MV-4-11 (cell line): ENCODE results near the gene SRPRA.
"Not testable (repeated sequence)": the region's sequence is repeated elsewhere in the genome, so short reads cannot be mapped to it uniquely, and the experiment has no call there.

ENCODE experiments used
- DNase-seq: peaks from one replicate; lab custom pipeline; 2025; lab: John Stamatoyannopoulos, UW

Gene SRPRA, protein sequence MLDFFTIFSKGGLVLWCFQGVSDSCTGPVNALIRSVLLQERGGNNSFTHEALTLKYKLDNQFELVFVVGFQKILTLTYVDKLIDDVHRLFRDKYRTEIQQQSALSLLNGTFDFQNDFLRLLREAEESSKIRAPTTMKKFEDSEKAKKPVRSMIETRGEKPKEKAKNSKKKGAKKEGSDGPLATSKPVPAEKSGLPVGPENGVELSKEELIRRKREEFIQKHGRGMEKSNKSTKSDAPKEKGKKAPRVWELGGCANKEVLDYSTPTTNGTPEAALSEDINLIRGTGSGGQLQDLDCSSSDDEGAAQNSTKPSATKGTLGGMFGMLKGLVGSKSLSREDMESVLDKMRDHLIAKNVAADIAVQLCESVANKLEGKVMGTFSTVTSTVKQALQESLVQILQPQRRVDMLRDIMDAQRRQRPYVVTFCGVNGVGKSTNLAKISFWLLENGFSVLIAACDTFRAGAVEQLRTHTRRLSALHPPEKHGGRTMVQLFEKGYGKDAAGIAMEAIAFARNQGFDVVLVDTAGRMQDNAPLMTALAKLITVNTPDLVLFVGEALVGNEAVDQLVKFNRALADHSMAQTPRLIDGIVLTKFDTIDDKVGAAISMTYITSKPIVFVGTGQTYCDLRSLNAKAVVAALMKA

DNA sequence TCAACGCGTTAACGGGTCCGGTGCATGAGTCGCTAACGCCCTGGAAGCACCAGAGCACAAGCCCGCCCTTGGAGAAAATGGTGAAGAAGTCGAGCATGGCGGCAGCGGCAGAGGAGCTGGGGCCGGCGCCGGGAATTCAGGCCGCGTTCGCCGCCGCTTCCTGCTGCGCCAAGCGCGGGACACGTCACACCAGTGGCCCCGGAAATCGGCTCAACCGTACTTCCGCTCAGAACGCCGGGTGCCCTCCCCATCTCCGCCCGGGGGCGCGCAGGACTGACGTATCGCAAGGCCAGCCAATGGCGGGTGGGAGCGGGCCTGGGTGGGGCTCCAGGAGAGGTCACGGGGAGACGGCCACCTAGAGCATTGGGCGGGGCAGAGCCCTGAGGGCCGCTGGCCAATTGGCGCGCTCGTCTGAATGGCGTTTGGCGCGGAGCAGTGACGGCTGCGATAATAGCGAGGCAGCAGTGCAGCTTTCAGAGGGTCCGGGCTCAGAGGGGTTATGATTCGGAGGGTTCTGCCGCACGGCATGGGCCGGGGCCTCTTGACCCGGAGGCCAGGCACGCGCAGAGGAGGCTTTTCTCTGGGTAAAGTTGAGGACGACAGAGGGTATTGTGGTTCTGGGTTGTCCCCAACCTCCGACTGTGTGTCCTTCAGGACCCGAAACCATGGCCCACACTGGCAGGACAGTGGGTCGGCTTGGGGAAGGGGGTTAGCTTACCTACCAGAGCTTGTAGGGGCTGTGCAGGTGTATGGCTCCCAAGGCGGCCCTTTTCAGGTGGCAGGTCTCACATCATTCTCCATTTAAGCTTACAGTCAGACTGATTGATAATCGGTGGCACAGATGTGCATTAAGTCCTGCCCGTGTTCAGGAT, at the start of gene SRPRA, which contains the start of gene FOXRED1:
TSS of gene SRPRA (minus strand) at position 188 of the 872 bp plus-strand sequence. CDS start at position 97, 91 bp downstream.
TSS of gene FOXRED1 (plus strand) at position 447 of the 872 bp plus-strand sequence. CDS start at position 500, 53 bp downstream.
- DNase-seq = peak; percentile 97

DNA sequence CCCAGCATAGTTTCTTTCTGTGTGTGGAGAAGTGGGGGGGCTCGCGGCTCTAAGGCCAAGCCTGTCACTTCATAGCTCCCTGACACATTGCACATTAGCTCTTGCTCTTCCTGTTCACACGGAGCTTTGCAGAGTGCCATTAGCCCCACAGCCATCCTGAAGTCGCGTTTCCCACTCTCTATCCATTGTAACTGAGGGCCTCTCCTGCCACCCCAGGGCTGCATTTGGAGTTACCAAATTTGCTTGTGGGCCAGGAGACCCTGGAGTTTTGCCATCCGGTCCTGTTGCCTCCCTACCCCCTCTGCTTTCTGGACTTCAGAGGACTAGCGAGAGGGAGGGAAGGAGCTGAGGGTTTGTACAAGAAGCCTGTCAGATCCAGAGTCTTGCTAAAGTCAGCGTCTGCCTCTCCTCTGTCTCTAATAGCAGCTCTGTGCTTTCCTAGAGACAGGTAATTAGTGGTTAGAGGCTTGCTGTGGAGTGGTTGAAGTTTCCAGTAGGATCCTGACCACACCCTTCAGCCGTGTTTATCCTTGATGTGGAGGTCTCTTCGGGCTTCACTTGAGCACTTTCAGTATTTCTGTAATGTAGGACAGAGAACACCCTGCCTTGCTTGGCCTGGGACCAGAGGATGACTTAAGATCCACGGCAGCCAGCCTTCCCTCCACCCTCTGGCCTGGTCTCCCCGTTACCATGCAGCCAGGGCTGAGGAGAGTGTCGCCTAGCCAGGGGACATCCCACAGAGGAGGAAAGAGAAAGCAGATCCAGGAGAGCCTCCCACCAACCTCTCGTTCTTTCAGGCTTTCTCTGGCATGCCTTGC, 49.3 kb upstream of the SRPRA start:
- DNase-seq = peak; percentile 82

DNA sequence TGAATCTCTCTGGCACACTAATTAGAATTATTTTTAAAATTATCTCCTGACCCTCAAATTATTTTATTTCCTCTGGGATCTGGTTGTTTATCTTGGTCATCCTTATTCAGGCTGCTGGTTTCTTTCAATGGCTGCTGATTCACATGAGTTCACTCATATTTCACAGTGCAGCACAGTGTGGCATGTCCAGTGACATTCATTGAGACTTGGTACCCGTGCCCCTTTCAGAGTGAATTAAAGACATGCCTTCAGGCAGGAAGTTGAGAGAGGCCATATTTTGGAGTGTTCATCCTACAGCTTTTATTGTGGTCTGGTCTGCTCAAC, 48.7 kb upstream of the SRPRA start:
- no peak for DNase-seq

DNA sequence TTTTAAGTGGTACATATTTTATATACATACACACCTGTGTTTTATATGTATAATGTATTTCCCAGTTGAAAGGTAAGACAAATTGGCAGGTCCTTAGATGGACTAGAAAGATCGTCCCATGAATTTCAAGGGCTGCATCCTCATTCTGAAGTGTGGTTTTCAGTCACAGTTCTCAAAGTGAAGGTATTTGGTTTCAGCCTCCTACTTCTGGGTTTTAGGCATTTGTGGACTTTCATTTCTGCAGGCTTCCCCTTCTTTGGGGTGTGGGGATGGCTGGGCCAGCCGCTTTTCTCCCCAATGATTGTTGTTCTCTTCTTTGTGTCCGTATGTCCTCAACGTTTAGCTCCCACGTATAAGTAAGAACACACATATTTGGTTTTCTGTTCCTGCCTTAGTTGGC, 45.1 kb upstream of the SRPRA start:
- DNase-seq = peak; percentile 84

DNA sequence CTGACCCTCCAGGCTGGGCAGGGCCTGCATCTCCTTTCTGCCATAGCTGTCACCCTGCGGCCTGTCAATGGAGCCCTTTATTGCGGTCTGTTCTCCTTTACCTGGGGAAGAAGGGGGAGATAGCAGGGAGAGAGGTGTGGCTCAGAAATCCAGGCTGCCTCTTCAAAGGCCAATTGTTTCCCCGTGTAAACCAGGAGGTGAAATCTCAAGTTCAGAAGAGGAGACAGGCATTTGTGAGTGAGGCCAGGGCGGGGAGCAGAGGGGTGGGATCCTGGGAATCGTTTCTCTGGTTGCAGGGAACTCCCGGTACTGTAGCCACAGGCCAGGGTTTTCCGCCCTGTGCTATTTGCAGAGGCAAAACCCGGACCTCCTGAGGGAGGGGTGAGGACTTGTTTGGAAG, 44.3 kb upstream of the SRPRA start:
- DNase-seq = no peak

DNA sequence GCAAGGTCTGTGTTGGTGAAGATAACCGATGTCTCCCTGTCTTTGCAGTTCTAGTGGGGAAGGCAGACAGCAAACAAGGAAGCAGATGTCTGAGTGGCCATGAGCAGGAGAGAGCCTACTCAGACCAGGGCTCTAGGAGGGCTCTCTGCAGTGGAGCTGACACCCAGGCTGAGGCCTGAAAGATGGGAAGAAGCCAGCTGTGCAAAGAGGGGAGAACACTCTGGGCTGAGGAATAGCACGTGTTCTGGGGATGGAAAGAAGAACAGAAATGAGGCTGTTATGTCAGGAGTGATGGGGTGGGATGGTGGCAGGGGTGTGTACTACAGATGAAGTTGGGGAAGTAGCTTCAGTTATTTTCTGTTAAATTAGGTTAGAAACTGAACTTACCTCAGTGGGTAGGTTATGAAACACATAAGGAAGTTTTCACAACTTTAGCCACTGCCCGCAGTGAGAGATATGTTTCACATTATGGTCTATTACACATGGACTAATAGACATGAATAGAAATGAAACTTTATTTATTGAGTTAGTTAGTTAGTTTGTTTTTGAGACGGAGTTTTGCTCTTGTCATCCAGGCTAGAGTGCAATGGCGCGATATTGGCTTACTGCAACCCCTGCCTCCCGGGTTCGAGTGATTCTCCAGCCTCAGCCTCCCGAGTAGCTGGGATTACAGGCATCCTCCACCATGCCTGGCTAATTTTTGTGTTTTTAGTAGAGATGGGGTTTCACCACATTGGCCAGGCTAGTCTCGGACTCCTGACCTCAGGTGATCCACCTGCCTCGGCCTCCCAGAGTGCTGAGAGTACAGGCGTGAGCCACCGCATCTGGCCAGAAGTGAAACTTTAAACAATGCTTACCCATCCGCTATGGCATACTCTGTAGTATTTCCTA, 43.0 kb upstream of the SRPRA start:
- peak; percentile 98 for DNase-seq

DNA sequence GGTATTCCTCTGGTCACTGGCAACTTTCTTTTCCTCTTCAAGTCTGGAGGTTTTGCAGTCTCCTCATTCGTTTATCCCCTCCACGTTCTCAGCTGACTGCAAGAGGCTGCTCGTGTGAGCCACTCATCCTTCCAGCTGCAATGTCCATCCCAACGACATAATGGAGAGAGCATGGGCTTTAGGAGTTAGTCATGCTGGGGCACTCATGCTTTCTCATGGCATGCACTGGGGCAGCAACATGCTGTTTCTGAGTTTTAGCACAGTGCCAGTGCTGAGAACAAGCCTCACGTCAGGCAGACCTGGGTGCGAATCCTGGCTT, 42.3 kb upstream of the SRPRA start:
- peak; percentile 41 for DNase-seq

DNA sequence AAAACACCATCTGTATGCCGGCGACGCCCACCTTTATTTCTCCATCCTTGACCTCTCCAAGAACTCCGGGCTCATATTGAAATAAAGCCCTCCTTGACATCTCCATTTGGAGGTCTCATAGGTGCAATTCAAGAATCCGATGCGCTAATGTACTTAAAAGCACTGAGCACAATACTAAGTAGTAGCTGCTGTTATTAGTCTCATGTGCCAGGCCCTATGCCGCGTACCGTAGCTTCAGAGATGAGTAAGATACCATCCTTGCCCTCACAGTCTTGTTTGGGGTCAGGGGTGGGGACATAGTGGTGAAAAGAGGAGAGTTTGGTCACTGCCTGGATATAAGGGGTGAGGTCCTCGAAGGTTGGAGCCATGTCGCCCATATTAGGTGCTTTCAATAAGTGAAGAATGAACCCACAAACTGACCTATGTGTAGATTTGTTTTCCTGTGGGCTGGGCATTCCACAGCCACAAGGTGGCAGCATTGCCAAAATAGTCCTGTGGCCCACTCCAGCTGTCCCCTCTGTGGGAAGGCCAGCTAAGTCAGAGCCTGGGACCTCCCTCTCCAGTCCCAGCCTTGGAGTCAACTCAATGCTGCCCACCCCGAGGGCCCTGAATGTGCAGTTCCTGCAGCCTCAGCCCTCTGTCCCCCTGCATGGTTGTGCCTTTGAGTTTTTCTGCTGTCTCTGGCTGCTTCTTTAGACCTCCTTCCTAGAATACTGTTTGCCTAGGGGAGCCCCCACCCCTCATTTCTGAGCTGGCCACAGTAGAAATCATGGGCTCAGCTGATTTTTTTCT, 41.7 kb upstream of the SRPRA start:
- DNase-seq = peak; percentile 73

DNA sequence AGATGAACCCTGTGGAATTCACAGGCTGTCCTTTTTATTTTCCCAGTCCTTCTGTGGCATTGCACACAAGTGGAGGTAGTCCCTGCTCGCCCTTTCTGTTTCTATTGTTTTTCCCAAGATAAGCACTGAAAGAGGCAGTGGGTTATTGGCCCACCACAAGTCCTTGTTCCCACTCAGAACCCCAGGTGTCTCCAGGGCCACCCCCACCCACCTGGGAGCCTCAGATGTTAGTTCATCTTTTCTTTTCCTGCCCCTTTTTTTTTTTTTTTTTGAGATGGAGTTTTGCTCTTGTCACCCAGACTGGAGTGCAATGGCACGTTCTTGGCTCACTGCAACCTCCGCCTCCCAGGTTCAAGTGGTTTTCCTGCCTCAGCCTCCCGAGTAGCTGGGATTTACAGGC, 40.1 kb upstream of the SRPRA start:
- DNase-seq = not testable (repeated sequence)

DNA sequence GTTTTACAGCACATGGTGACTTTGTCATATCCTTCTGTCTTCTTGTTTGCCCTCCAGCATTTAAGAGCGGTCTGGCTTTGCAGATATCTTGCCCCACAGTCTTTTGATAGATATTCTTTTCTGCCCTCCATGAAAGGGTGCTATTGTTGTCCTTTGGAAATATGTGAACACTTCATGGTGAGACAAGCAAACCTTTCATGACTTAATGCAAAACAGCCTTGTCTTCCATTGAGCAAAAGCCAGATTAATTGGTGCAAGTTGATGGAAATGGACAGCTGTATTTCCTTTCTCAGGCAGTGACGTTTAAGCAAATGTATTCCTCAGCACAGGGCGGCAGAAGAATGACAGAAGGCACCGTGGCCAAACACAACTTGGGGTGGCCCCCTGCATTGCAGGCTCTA, 39.6 kb upstream of the SRPRA start:
- no peak for DNase-seq

DNA sequence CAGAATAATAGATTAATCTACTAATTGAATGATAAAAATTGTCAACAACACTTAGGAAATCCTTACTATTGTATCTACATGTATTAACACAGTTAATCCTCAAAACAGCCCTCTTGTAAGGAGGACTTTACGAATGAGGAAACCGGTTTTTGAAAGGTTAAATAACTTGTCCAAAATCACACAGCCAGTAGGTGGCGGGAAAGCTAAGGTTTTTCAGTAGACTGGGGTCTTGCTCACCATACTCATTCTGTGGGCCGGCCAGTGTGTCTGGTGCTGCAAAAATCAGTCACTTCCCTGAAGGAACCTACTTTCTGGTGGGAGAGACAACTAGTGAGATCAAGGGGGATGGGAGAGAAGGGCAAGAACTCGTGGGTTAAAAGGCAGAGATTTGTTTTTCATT, 39.0 kb upstream of the SRPRA start:
- peak; percentile 76 for DNase-seq

DNA sequence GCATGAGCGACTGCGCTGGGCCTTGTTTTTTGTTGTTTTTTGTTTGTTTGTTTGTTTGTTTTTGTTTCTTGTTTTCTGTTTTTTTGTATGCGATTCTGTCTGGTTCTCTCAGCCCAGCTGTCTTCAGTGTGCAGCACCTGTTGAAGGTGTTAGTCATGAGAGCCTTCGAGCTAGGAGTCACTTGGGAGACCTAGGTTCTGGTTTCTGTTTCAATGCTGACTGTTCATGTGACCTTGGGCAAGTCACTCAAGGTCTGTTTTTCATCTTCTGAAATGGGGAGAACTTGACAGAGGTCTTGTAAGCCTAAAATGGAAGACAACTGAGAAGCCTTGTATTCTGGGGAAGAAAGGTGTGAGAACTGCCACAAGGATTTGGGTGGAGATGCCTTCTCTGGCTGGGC, 37.0 kb upstream of the SRPRA start:
- no peak for DNase-seq

DNA sequence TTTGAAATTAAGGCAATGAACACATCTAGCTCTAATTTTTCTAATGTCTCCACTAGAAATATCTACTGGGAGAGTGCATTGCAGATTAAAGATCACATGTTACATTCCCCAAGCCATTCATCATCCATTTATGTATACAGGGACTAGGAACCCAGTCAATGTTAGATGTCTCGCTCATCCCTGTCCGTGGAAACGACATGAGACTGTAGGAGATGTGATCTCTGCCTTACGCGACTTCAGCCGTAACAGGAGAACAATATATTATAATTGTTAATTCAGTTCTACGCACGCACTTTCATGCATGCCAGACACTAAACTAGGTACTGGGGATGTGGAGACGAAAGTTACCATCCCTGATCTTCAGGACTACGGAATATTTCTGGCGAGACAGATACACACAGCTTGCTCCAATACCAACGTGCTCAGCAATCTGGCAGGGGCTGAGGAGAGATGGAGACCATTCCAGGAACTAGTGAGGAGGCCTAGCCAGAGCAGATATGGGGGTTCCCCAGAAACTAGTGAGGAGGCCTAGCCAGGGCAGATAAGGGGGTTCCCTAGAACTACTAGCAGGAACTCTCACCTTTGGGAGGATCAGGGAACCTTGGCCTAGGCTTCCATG, 35.9 kb upstream of the SRPRA start:
- DNase-seq = no peak

DNA sequence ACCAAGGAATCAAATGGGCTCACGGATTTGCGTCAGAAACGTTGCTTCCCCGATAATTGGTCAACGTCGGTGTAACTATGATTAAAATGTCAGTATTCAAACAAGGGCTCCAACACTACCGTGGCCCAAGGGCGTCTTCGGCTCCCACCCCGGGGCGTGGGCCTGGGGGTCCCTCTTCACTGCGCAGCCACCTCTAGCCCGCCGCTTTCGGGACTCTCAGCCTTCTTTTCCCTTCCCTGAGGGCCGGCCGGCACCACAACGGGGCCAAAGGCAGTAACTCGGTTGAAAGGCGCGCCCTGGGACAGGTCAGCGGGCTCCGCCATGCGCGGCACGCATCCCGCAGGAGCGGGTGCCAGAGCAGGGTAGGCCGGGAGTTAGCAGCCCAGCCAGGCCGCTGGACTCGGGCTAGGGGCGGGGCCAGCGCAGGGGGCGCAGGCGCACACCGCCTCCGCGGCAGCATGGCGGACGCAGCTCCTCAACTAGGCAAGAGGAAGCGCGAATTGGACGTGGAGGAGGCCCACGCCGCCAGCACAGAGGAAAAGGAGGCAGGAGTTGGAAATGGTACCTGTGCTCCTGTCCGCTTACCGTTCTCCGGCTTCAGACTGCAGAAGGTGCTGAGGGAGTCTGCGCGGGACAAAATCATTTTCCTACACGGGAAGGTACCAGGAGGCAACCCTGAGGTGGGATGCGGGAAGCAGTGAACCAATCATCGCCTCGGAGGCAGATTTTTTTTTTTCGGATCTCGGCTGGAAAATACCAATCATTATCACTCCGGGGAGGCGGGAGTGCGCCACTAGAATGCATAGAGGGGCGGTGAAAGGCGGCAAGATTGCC, 35.1 kb upstream of the SRPRA start, which contains the start of gene DCPS:
TSS of gene DCPS (plus strand) at position 438 of the 834 bp plus-strand sequence. CDS start at position 459, 21 bp downstream.
- peak; percentile 78 for DNase-seq

DNA sequence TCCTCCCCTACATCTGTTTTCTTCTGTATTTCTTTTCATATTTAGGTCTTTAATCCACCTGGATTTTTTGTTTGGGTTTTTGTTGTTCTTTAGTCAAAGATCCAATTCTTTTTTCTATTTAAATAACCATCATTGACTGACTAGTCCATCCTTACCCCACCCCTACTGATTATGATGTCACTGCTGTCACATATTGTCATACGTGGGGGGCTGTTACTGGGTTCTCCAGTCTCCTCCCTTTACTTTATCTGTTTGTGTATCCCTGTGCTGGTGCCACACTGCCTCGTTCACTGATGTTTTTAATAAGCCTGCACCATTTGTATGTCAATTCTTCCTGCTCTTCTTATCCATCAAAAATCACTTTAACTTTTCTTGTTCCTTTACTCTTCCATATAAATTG, 28.3 kb upstream of the SRPRA start:
- no peak for DNase-seq

DNA sequence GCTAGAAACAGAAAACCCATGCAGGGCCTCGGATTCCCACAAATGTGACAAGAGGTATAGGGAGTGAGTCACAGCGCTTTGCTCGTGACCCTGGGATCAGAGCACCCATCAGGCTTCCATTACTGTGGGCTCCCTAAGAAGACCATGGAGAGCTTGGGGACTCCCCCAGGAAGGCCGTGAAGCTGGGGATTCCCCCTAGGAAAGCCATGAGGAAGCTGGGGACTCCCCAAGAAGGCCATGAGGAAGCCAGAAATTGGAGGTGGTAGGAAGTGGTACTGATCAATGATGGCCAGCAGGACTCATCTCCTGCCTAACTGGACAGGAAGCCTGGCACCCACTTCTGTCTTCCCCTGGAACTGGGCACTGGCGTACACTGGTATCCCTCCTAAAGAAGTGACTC, 25.0 kb upstream of the SRPRA start:
- DNase-seq = no peak

DNA sequence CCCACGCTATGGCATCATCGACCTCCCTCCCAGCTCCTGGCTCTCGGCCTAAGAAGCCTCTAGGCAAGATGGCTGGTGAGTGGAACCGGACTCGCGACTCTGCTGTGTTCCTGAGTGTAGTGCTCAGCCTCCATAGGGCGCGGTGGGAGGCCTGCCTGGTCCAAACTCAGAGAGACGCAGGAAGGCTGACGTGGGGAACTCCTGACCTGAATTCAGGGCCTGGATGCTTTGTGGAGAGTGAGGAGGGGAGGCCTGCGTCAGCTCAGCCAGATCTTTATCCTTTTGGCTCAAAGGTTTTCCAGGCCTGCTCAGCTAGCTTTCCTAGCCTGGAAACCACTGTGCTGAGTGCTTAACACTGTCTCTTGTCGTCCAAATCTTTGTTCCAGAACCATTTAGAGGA, 22.2 kb upstream of the SRPRA start:
- no peak for DNase-seq

DNA sequence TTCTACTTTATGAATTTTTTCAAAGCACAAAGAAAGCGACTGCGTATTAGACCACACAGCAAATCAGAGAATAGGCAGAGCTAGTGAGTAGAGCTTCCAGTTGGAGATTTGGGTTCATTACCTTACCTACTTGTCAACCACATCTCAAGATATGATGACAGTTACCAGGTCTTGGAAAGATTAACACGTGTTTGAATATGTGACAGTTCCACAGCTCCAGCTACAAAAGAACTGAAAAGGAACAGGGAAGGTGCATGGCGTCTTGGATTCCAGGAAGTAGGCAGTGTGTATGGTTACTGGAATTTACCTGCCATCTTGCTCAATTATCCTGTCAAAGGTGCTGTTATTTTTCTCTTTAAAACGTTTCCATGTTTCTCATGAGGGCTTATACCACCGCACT, 19.5 kb upstream of the SRPRA start:
- DNase-seq = no peak

DNA sequence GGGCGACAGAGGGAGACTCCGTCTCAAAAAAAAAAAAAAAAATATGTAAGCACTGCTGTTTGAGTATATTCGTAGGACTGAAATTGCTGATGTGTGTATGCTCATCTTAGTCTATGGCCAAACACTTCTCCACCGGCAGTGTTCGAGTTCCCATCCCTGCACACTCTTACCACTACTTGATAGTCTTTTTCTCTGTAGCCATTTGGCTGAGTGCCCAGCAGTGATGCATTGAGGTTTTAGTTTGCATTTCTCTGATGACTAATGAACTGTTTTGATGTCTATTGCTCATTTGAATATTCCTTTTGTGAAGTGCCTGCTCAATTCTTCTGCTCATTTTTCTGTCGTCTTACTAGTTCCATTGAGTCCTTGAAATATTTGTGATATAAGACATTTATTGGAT, 16.1 kb upstream of the SRPRA start:
- peak; percentile 90 for DNase-seq
